Activated B cell treated with CpG ODN at 0.5 μM for 24 hours (primary cell): ENCODE results near the gene MAP2K4. TPM values are rescaled to one million over a fixed set of nuclear protein-coding genes. Genes with fewer than 3 reads are reported as not detected.

ENCODE experiments used
- ATAC-seq: fragments of 200-7000 bp; cut with Tn5 transposase; one replicate; pipeline ENCODE4 v1.10.0; 2021; ENCODE audit warnings: low read depth, mild to moderate bottlenecking, moderate library complexity
- CTCF ChIA-PET: fragments of 350-600 bp; sonication (Branson Sonifier 250); formaldehyde crosslinking; loops from one replicate; lab custom pipeline; 2021; ENCODE audit warnings: antibody characterized with exemption; lab: Charles Lee
- POLR2A ChIA-PET: fragments of 350-600 bp; sonication (Branson Sonifier 250); formaldehyde crosslinking; loops from one replicate; lab custom pipeline; 2021; ENCODE audit warnings: antibody characterized with exemption; lab: Charles Lee
- DNase-seq: peaks from one replicate; pipeline ENCODE4 v3.0.0; 2022
- H3K27ac Mint-ChIP-seq: one replicate; pipeline ENCODE4 v1.8.0; 2020; ENCODE audit warnings: mixed read lengths
- H3K27me3 Mint-ChIP-seq: one replicate; pipeline ENCODE4 v1.8.0; 2021; ENCODE audit warnings: mixed read lengths
- H3K36me3 Mint-ChIP-seq: one replicate; pipeline ENCODE4 v1.8.0; 2021; ENCODE audit warnings: low read depth, mixed read lengths
- H3K4me1 Mint-ChIP-seq: one replicate; pipeline ENCODE4 v1.8.0; 2021; ENCODE audit warnings: mixed read lengths
- H3K4me3 Mint-ChIP-seq: one replicate; pipeline ENCODE4 v1.8.0; 2020; ENCODE audit warnings: mild to moderate bottlenecking, mixed read lengths
- H3K9me3 Mint-ChIP-seq: one replicate; pipeline ENCODE4 v1.8.0; 2020; ENCODE audit warnings: mixed read lengths
- CTCF ChIP-seq: fragments of 200-600 bp; IDR thresholded peaks from one replicate; pipeline ENCODE4 v1.8.0; 2022; ENCODE audit warnings: antibody characterized with exemption, mild to moderate bottlenecking
- intact Hi-C: fragments of 100-400 bp; cut with micrococcal nuclease; formaldehyde crosslinking; loops from one replicate; pipeline ENCODE4 v1.15.1; 2024
- total RNA-seq: library from RNA; stranded (reverse); gene quantifications from 2 replicates; pipeline ENCODE4 v1.2.3, GENCODE V29; 2022

Gene MAP2K4
- total RNA-seq, 1 donor from 2014 or later = 32.9 TPM

DNA sequence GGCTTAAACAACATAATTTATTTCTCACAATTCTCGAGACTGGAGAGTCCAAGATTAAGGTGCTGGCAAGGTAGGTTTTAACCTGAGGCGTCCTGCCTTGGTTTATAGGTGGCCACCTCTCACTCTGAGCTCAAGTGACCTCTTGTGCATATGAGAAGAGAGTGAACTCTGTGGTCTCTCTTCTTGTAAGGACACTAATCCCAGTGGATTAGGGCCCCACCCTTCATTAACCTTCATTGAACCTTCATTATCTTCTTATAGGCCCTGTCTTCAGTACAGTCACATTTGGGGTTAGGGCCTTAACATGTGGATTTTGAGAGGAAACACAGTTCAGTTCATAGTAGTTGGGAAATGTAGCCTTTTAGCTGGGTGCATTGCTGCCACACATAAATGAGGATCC, 57.1 kb downstream of the MAP2K4 start:
- intact Hi-C loops = no loop called here
- POLR2A ChIA-PET = no interaction called here
- TF ChIP-seq CTCF = no peak
- no peak overlapping the region for H3K4me3 Mint-ChIP-seq
- CTCF ChIA-PET = no interaction called here
- DNase-seq (no peak), ATAC-seq (no peak)
- H3K27ac Mint-ChIP-seq = no peak overlapping the region
- H3K4me1 Mint-ChIP-seq = no peaks in the 10 kb centered on the region
- no peaks in the 10 kb centered on the region for H3K27me3 Mint-ChIP-seq
- no peaks in the 10 kb centered on the region for H3K9me3 Mint-ChIP-seq
- H3K36me3 Mint-ChIP-seq = peaks cover 75% of the 10 kb centered on the region

DNA sequence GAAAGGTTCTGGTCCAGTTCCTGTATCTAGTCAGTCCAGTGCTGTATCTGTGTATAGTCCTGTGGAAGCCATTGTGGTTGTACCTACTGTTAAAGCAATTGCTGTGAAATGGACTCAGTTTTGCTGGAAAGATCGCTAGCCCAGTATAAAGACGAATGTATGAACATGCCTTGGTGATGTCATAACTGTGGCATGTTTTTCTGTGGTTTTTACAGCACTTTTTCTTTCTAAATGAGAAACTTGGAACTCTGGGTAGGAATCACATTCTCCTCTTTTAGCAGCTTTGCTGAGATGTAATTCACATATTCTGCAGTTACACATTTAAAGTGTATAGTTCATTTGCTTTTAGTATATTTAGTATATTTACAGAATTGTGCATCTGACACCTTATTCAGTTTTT, 58.1 kb downstream of the MAP2K4 start:
- POLR2A ChIA-PET = no interaction called here
- DNase-seq (no peak), ATAC-seq (no peak)
- CTCF ChIA-PET = interaction anchor here (0.6 kb wide), 1 partner anchor 11 kb away, joined by 3 read pairs; no protein-coding TSS in a partner anchor
- no peak overlapping the region for H3K4me3 Mint-ChIP-seq
- H3K27ac Mint-ChIP-seq = no peak overlapping the region
- no peak for TF ChIP-seq CTCF
- no peaks in the 10 kb centered on the region for H3K9me3 Mint-ChIP-seq
- intact Hi-C loops = no loop called here
- H3K36me3 Mint-ChIP-seq = peaks cover 78% of the 10 kb centered on the region
- no peaks in the 10 kb centered on the region for H3K4me1 Mint-ChIP-seq
- H3K27me3 Mint-ChIP-seq = no peaks in the 10 kb centered on the region

DNA sequence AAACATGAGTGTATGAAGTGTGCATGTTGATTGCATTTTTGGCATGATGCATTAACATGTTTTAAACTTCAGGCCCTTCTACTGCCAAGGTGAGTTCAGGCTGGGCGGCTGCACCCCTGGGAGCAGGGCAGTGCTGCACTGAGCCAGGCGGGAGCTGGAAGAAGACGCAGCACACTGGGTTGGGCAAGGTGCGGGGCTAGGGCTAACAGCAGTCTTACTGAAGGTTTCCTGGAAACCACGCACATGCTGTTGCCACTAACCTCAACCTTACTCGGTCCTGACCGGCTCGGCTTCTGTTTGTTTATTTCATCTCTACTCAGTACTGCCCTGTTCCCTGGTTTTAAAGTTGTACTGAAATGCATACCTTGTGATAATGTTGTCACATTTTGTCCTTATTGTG, 61.0 kb downstream of the MAP2K4 start:
- Mint-ChIP-seq H3K4me1 (peaks cover 2% of the 10 kb centered on the region), H3K9me3 (no peaks in the 10 kb centered on the region), H3K4me3 (no peak overlapping the region), H3K36me3 (peaks cover 79% of the 10 kb centered on the region), H3K27me3 (no peaks in the 10 kb centered on the region), H3K27ac (no peak overlapping the region)
- no peak for ATAC-seq
- intact Hi-C loops = no loop called here
- no peak for DNase-seq
- ChIA-PET CTCF (no interaction called here), POLR2A (no interaction called here)
- TF ChIP-seq CTCF = no peak

DNA sequence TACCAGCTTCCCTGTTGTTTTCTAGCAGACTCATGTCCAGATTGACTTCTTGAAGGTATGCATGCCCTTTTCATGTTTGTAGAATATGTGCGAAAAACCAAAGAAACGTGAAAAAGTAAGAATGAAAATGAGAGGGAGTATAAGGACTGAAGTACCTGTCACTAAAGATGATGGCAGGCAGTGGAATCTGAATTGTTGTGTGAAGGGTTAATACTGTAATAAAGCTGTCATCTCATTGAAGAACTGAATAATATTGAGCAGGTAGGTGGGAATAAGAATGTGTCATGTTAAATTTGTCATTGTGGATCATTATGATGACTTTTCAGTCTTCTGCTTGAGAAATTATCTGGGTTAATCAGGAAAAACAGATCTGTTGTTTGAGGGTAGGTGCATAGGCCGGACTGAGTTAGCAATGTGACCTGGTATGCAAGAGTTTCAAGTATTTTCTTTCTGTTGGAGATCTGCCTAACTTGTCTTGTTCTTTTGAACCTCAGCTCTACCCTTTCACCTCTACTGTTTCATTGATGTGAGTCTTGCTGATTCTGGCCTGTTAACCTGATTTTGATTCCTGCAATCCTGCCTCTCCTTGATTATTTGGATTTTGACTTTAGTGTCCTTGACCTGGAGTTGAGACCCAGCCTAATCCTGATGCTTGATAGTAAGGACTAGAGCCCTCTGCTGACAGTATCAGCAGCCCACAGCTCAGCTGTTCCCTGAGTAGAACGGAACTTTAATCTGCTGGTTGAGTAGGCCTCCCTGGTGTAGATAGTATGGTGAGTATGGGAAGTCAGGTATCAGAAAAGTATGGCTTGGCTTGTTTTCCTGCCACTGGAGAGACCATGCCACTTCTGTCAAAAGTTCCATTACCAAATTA, 64.6 kb downstream of the MAP2K4 start:
- Mint-ChIP-seq H3K36me3 (peaks cover 70% of the 10 kb centered on the region), H3K27ac (no peak overlapping the region), H3K9me3 (no peaks in the 10 kb centered on the region), H3K27me3 (no peaks in the 10 kb centered on the region), H3K4me3 (no peak overlapping the region), H3K4me1 (peaks cover 5% of the 10 kb centered on the region)
- no peak for TF ChIP-seq CTCF
- no peak for ATAC-seq
- CTCF ChIA-PET = no interaction called here
- POLR2A ChIA-PET = no interaction called here
- intact Hi-C loops = no loop called here
- DNase-seq = no peak

- intact Hi-C loops = no loop called here
- Mint-ChIP-seq H3K27ac (no peak overlapping the region), H3K36me3 (peaks cover 59% of the 10 kb centered on the region), H3K4me1 (peaks cover 5% of the 10 kb centered on the region), H3K4me3 (no peak overlapping the region), H3K27me3 (no peaks in the 10 kb centered on the region), H3K9me3 (no peaks in the 10 kb centered on the region)
- no peak for DNase-seq
- ChIA-PET POLR2A (no interaction called here), CTCF (no interaction called here)
- no peak for TF ChIP-seq CTCF
- ATAC-seq = no peak
These were observed 67.4 kb downstream of the MAP2K4 start for GRCh38 chr17:12088035-12088434.
